SK-N-SH (cell line): ENCODE data around the gene THSD4. TPM values are rescaled to one million over a fixed set of nuclear protein-coding genes. Genes with fewer than 3 reads are reported as not detected.

Source experiments
- CTCF ChIA-PET: fragments of 300-600, 350-600 bp; formaldehyde crosslinking; extraction: SDS; loops from one replicate; lab custom pipeline; 2021; lab: Yijun Ruan, JAX
- POLR2A ChIA-PET: fragments of 350-600 bp; sonication (Branson Sonifier 250); formaldehyde crosslinking; extraction: SDS; loops from one replicate; lab custom pipeline; 2020; ENCODE audit warnings: antibody characterized with exemption, inconsistent platforms; lab: Yijun Ruan, JAX
- DNase-seq: peaks from one replicate; pipeline ENCODE4 v3.0.0; 2012
- H2AFZ ChIP-seq: fragments of 200-600 bp; sonication (generic); 2 replicates; pipeline ENCODE4 v1.8.1; 2016; ENCODE audit warnings: antibody characterized with exemption, mild to moderate bottlenecking, low read depth
- H3F3A ChIP-seq: fragments of 200-600 bp; sonication (generic); replicated peaks from 2 replicates; pipeline ENCODE3; 2016; ENCODE audit warnings: antibody characterized with exemption, mild to moderate bottlenecking; ENCODE audit not compliant: insufficient read depth
- H3K27ac ChIP-seq, 2 experiments: fragments of 200-500 bp in 1 of 2; fragments of 200-600 bp in 1 of 2; sonication (Bioruptor generic) in 1 of 2; sonication (generic), shearing (Covaris generic) in 1 of 2; 2 replicates each; pipeline versions ENCODE4 v1.5.1 to v1.6.1; 2014 to 2016; ENCODE audit warnings: low read depth in 2 of 2, inconsistent platforms in 1 of 2, low read length in 1 of 2, mild to moderate bottlenecking in 1 of 2, mixed read lengths in 1 of 2
- H3K27me3 ChIP-seq: fragments of 200-600 bp; sonication (generic), shearing (Covaris generic); 2 replicates; pipeline ENCODE4 v1.6.1; 2016; ENCODE audit warnings: mixed run types; ENCODE audit not compliant: insufficient read depth
- H3K36me3 ChIP-seq, 2 experiments: fragments of 200-500 bp in 1 of 2; fragments of 200-600 bp in 1 of 2; sonication (Bioruptor generic) in 1 of 2; sonication (generic) in 1 of 2; replicated peaks in 1 of 2; 2 replicates each; pipeline versions ENCODE3 to v1.5.1; 2014 to 2016; ENCODE audit warnings: low read length in 1 of 2, mild to moderate bottlenecking in 1 of 2; ENCODE audit not compliant: insufficient read depth in 2 of 2, control insufficient read depth in 1 of 2
- H3K4me1 ChIP-seq, 2 experiments: fragments of 200-500 bp in 1 of 2; fragments of 200-600 bp in 1 of 2; sonication (Bioruptor generic) in 1 of 2; sonication (generic), shearing (Covaris generic) in 1 of 2; 2 replicates each; pipeline versions ENCODE4 v1.5.1 to v1.6.1; 2014 to 2016; ENCODE audit warnings: low read depth in 1 of 2, low read length in 1 of 2, mixed run types in 1 of 2; ENCODE audit not compliant: insufficient read depth in 2 of 2, control insufficient read depth in 1 of 2
- H3K4me2 ChIP-seq: fragments of 200-600 bp; sonication (generic), shearing (Covaris generic); 2 replicates; pipeline ENCODE4 v1.6.1; 2017; ENCODE audit warnings: mixed run types
- H3K4me3 ChIP-seq, 2 experiments: fragments of 200-500 bp in 1 of 2; fragments of 200-600 bp in 1 of 2; sonication (Bioruptor generic) in 1 of 2; sonication (generic), shearing (Covaris generic) in 1 of 2; 2 replicates each; pipeline versions ENCODE4 v1.5.1 to v1.8.1; 2014 to 2016; ENCODE audit warnings: low read depth in 2 of 2, inconsistent platforms in 1 of 2, low read length in 1 of 2, mild to moderate bottlenecking in 1 of 2, mixed read lengths in 1 of 2, moderate library complexity in 1 of 2
- H3K79me2 ChIP-seq: fragments of 200-600 bp; sonication (generic); 2 replicates; pipeline ENCODE4 v1.8.1; 2017; ENCODE audit warnings: mild to moderate bottlenecking; ENCODE audit not compliant: insufficient read depth
- H3K9ac ChIP-seq: fragments of 200-600 bp; sonication (generic); 2 replicates; pipeline ENCODE4 v1.6.1; 2017; ENCODE audit warnings: mixed run types
- H3K9me2 ChIP-seq: fragments of 200-600 bp; sonication (generic); 2 replicates; pipeline ENCODE4 v1.6.1; 2017; ENCODE audit warnings: mixed run types
- H3K9me3 ChIP-seq: fragments of 200-600 bp; sonication (generic); 2 replicates; pipeline ENCODE4 v1.6.1; 2017; ENCODE audit warnings: mixed run types, mild to moderate bottlenecking, moderate library complexity
- H4K20me1 ChIP-seq: fragments of 200-600 bp; sonication (generic); 2 replicates; pipeline ENCODE4 v1.6.1; 2017; ENCODE audit warnings: mild to moderate bottlenecking, mixed run types; ENCODE audit not compliant: insufficient read depth
- CHD2 ChIP-seq: fragments of 150-350 bp; IDR thresholded peaks from 2 replicates; pipeline ENCODE4 v1.6.1; 2018; ENCODE audit warnings: low read length; ENCODE audit not compliant: partially characterized antibody
- ELF1 ChIP-seq: IDR thresholded peaks from 2 replicates; pipeline ENCODE4 v1.4.0; 2012
- EZH2phosphoT487 ChIP-seq: fragments of 200-600 bp; sonication (generic); IDR thresholded peaks from 2 replicates; pipeline ENCODE4 v1.6.1; 2017; ENCODE audit warnings: low read depth, mixed run types, mild to moderate bottlenecking, antibody characterized with exemption, moderate library complexity, borderline replicate concordance
- FOXJ3 ChIP-seq: sonication (generic); formaldehyde crosslinking; IDR thresholded peaks from 2 replicates; pipeline ENCODE4 v1.5.1; 2020; ENCODE audit warnings: mild to moderate bottlenecking, missing genetic modification reagents
- FOXM1 ChIP-seq: IDR thresholded peaks from 2 replicates; pipeline ENCODE4 v1.4.0; 2012; ENCODE audit warnings: low read depth, mild to moderate bottlenecking
- GABPA ChIP-seq: IDR thresholded peaks from 2 replicates; pipeline ENCODE4 v1.4.0; 2012; ENCODE audit warnings: low read depth, mild to moderate bottlenecking
- GATA2 ChIP-seq: sonication (generic); formaldehyde crosslinking; IDR thresholded peaks from 2 replicates; pipeline ENCODE4 v1.5.0; 2020; ENCODE audit warnings: mild to moderate bottlenecking, missing genetic modification reagents
- JUND ChIP-seq: IDR thresholded peaks from 2 replicates; pipeline ENCODE4 v1.4.0; 2012
- MEF2A ChIP-seq: IDR thresholded peaks from 2 replicates; pipeline ENCODE4 v1.4.0; 2012; ENCODE audit warnings: low read depth, borderline replicate concordance
- MXI1 ChIP-seq: IDR thresholded peaks from 2 replicates; pipeline ENCODE4 v1.6.1; 2012; ENCODE audit warnings: mild to moderate bottlenecking, low read depth, low read length, improper control_type of control experiment
- NRF1 ChIP-seq: IDR thresholded peaks from 2 replicates; pipeline ENCODE4 v1.6.1; 2012; ENCODE audit warnings: low read depth, mild to moderate bottlenecking, low read length
- RAD21 ChIP-seq: IDR thresholded peaks from 2 replicates; pipeline ENCODE4 v1.6.1; 2012; ENCODE audit warnings: mild to moderate bottlenecking, low read length
- RCOR1 ChIP-seq: fragments of 150-350 bp; IDR thresholded peaks from 2 replicates; pipeline ENCODE4 v1.6.1; 2017; ENCODE audit warnings: antibody characterized with exemption, low read length
- RFX5 ChIP-seq: IDR thresholded peaks from 2 replicates; pipeline ENCODE4 v1.6.1; 2012; ENCODE audit warnings: mild to moderate bottlenecking, improper control_type of control experiment, low read length
- RXRA ChIP-seq: IDR thresholded peaks from 2 replicates; pipeline ENCODE4 v1.4.0; 2012; ENCODE audit warnings: low read depth, mild to moderate bottlenecking, borderline replicate concordance
- SIN3A ChIP-seq: IDR thresholded peaks from 2 replicates; pipeline ENCODE4 v1.6.1; 2012; ENCODE audit warnings: low read depth, mild to moderate bottlenecking, low read length, moderate library complexity, borderline replicate concordance
- TCF12 ChIP-seq: IDR thresholded peaks from 2 replicates; pipeline ENCODE4 v1.4.0; 2012
- TEAD4 ChIP-seq: IDR thresholded peaks from 2 replicates; pipeline ENCODE4 v1.4.0; 2012; ENCODE audit warnings: mild to moderate bottlenecking, borderline replicate concordance; ENCODE audit not compliant: insufficient read depth
- WGBS: methylation state at CpG from one replicate; pipeline ENCODE4 v1.1.6; 2017; ENCODE audit warnings: low lambda C conversion rate; 5-methylcytosine and 5-hydroxymethylcytosine counted together
- polyA plus RNA-seq, 3 experiments: library from polyadenylated mRNA; depleted of rRNA; stranded (reverse); fragments of >200 nt; gene quantifications; 2 replicates each; pipeline ENCODE4 v1.2.3, GENCODE V29; 2012
- TF ChIP-seq, protein P1 (sequence below): IDR thresholded peaks from 2 replicates; pipeline ENCODE4; 2012

THSD4 gene
- polyA plus RNA-seq, 1 of the 3 experiments (the other 2 are of a cell fraction) = 79.1 TPM

DNA sequence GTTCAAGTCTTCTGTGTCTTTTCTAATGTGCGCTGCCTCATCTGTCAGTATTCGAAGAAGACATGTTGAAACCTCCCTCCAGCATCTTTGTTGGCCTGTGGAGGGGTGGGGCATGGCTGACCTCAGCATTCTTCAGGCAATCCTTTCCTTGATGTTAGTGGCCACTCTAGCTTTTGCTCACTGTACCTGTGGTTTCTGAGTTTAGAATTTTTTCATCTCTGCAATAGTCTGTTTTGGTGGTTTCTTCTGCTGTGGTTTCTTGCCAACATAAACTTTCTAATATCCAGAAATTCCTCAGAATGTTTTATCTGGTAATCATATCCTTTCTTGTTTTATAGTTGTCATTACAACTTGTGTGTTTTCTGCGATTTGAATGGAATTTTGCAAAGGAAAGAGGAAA lies 443.8 kb downstream of the THSD4 start (continued):
- TF ChIP-seq, protein P1, sequence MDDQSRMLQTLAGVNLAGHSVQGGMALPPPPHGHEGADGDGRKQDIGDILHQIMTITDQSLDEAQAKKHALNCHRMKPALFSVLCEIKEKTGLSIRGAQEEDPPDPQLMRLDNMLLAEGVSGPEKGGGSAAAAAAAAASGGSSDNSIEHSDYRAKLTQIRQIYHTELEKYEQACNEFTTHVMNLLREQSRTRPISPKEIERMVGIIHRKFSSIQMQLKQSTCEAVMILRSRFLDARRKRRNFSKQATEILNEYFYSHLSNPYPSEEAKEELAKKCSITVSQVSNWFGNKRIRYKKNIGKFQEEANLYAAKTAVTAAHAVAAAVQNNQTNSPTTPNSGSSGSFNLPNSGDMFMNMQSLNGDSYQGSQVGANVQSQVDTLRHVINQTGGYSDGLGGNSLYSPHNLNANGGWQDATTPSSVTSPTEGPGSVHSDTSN = peak; percentile 57
- no peak for TF ChIP-seq EZH2phosphoT487
- no peak for TF ChIP-seq SIN3A
- no peak for TF ChIP-seq MXI1
- no peak for TF ChIP-seq FOXJ3
- no peak for TF ChIP-seq CHD2
- peak; percentile 81 for TF ChIP-seq TCF12
- TF ChIP-seq RCOR1 = no peak
- TF ChIP-seq JUND = peak; percentile 72
- TF ChIP-seq GATA2 (CRISPR knock-in tag) = no peak
- TF ChIP-seq FOXM1 = no peak
- TF ChIP-seq TEAD4 = peak; percentile 77; the same call in 1 of the 2 replicates
- TF ChIP-seq GABPA = no peak; the same call in 1 of the 2 replicates
- TF ChIP-seq NRF1 = no peak
- peak; percentile 50 for TF ChIP-seq RXRA
- no peak for TF ChIP-seq ELF1
- TF ChIP-seq RAD21 = no peak
- TF ChIP-seq RFX5 = no peak
- TF ChIP-seq, all 33 proteins: peak for 11

DNA sequence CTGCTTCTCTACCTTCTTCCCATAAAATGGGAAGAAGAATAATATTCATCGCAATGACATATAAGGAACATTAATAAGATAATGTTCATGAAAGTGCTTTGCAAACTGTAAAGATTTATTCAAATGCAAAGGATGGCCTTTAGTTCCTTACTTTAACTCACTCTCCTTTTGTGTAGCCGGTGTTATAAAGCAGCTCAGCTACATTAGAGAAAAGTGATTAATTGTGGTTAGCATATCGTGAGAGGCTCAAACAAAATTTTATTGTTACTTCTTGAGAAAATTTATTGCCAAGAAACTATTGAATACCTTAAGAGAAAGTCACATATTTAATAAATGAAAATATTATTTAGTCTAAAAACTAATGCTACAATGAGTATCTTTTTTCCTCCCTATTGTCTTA lies 444.3 kb downstream of the THSD4 start:
- WGBS = 75% methylated on average over 3 of the region's 3 CpGs
- no peak overlapping the region for H2AFZ ChIP-seq
- H3K9me2 ChIP-seq = no peaks in the 10 kb centered on the region
- H3K27ac ChIP-seq = peak overlapping the region; percentile 34 to 39; a peak in 3 of 4 replicates
- H4K20me1 ChIP-seq = no peaks in the 10 kb centered on the region
- H3K9ac ChIP-seq = no peak overlapping the region
- ChIA-PET CTCF (interaction anchor here (1.4 kb wide), 1 partner anchor 11 kb away, joined by 3 read pairs; no protein-coding TSS in a partner anchor), POLR2A (no interaction called here)
- H3F3A ChIP-seq = peaks cover 29% of the 10 kb centered on the region
- 0 out of 2 replicates have a peak overlapping the region, but pooled peaks have one; percentile 1 for H3K4me2 ChIP-seq
- peaks cover 12% of the 10 kb centered on the region; the same call in 1 of the 2 replicates for H3K9me3 ChIP-seq
- H3K4me1 ChIP-seq = peaks cover 0 to 16% of the 10 kb centered on the region in 2 experiments; a peak in 1 of 4 replicates
- no peak overlapping the region for H3K4me3 ChIP-seq
- peaks cover 0 to 19% of the 10 kb centered on the region in 2 experiments for H3K36me3 ChIP-seq
- H3K79me2 ChIP-seq = peaks cover 4% of the 10 kb centered on the region; the same call in 1 of the 2 replicates
- no peak for DNase-seq
- no peak for TF ChIP-seq SIN3A
- TF ChIP-seq MEF2A = 0 out of 2 replicates have a peak, but pooled peaks have one; percentile 0
- TF ChIP-seq, all 33 proteins: peak for 1
- no peaks in the 10 kb centered on the region for H3K27me3 ChIP-seq
